HG03159 (cell line): ENCODE measurements around the gene ZNF132.
A peak's percentile ranks its signal among the peaks of the same experiment; 100 is the strongest.
"Not testable (repeated sequence)": the region's sequence is repeated elsewhere in the genome, so short reads cannot be mapped to it uniquely, and the experiment has no call there.

Experiments used
- ATAC-seq: cut with Tn5 transposase; IDR thresholded peaks from one replicate; pipeline ENCODE4 v1.9.1; 2021; ENCODE audit warnings: mild to moderate bottlenecking, moderate library complexity; ENCODE audit not compliant: unreplicated experiment

The ZNF132 gene

GRCh38 chr19:58468216-58468839 lies 28.4 kb upstream of the ZNF132 start:
- no peak for ATAC-seq

DNA sequence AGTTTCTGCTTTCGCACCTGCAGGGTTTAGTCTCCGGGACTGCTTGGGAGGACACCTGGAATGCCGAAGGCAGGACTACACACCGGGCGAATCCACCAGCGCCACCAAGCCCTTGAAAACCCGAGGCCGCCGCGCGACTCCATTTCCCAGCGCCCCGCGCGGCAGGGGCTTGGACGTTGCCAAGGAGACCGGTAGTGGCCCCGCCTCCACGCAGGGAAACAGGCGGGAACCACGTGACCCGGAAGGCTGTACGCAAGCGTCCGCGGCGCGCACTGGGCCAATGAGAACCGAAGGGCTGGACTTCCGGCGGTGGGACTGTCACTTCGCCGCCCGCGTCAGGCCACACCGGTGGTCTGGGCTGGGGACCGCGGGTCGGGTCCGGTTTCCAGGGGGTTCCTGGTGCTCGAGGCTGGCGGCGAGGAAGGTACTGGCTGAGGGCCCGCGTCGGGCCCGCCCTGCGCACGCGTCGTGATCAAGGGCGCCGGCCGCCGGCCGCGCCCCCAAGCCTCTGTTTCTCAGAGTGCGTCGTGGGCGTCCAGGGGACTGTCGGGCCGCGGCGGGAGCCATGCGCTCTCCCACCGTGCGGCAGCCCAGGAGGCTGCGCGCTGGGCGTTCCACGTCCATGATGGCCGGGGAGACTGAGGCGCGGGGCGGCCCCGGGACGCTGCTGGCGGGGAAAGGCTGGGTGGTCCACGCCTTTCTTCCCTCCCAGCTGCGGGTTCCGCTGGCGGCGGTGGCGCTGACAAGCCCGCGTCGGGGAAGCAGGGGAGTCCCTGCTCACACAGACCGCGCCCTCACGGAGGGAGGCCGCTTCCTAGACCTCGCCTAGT lies 27.0 kb upstream of the ZNF132 start, which contains the start of gene ZNF324:
TSS of gene ZNF324 (plus strand) at position 321 of the 830 bp plus-strand sequence. CDS start 2,106 bp downstream, outside the sequence.
- peak; percentile 81 for ATAC-seq

GRCh38 chr19:58466089-58466759 lies 26.3 kb upstream of the ZNF132 start:
- peak; percentile 19 for ATAC-seq

- ATAC-seq: no peak
Observed at GRCh38 chr19:58460039-58460438, 20.1 kb upstream of the ZNF132 start.

- ATAC-seq: no peak
Observed at GRCh38 chr19:58456111-58456510, 16.2 kb upstream of the ZNF132 start.

GRCh38 chr19:58455306-58455705 lies 15.4 kb upstream of the ZNF132 start:
- ATAC-seq: no peak

DNA sequence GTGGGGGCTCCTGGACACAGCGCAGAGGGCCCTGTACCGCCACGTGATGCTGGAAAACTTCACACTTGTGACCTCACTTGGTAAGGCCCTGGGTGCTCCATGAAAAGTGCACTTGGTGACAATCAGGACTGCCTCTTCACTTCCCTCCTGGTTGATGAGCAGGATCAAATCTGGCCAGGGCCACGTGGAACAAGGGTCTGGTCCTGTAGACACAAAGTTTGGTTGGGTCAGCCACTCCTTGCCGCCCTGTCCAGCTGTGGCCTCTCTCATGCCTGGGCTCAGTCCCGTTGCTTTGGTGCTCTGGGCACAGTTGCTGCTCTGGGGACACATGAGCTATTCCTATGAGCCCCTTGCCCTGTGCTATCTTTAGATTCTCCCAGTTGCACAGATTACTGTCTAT lies 13.8 kb upstream of the ZNF132 start:
- ATAC-seq: no peak

DNA sequence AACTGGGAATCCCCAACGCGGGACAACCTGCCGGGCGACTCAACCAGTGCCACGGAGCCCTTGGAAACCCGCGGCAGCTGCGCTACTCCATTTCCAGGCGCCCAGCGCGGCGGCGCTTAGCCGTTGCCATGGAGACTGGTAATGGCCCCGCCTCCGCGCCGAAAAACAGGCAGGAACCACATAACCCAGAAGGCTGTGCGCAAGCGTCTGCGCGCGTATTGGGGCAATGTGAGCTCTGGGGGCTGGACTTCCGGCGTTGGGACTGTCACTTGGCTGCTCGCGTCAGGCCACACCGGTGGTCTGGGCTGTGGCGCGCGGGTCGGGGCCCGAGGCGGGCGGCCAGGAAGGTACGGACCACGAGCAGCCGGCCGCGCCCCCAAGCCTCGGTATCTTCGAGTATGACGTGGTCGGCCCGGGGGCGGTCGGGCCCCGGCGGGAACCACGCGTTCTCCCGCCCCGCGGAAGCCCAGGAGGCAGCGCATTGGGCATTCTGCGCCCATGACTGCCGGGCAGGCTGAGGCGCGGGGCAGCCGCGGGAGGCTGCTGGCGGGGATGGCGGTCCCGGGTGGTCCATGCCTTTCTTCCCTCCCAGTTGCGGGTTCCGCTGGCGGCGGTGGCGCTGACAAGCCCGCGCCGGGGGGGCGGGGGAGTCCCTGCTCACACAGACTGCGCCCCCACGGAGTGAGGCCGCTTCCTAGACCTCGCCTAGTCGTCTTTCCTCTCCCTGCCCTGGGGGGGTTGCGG lies 11.6 kb upstream of the ZNF132 start, which contains the start of gene ZNF324B:
TSS of gene ZNF324B (plus strand) at position 265 of the 744 bp plus-strand sequence. CDS start 2,080 bp downstream, outside the sequence.
- peak; percentile 91 for ATAC-seq

DNA sequence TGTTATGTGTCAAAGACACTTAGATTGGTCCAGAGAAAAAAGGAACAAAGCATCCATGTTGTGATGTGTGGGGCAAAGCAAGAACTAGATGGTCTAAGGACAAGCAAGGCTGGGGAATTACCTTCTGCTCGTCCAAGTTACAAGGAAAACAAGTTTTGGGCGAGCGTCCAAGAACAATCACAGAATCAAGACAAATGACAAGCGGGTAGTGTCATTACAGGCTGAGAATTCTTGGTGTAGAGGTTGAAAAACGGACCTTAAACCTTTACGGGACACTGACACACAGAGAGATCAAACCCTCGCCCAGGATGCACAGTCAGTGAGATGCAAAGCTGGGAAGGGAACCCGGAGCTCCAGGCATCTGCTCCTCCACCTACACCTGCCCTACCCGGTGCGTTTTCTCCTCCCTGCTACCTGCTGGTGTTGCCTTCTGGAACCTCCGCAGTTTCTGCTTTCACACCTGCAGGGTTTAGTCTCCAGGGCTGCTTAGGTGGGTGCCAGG lies 11.0 kb upstream of the ZNF132 start:
- peak; percentile 12 for ATAC-seq

DNA sequence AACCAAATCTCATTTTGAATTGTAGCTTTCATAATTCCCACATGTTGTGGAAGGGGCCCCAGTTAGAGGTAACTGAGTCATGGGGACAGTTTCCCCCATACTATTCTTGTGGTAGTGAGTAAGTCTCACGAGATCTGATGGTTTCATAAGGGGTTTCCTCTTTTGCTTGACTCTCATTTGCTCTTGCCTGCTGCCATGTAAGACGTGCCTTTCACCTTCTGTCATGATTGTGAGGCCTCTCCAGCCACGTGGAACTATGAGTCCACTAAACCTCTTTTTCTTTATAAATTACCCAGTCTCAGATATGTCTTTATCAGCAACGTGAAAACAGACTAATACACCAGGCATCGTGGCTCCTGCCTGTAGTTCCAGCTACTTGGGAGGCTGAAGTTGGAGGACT lies 10.0 kb upstream of the ZNF132 start:
- not testable (repeated sequence) for ATAC-seq

- ATAC-seq: not testable (repeated sequence)
Observed at GRCh38 chr19:58448860-58449259, 8.9 kb upstream of the ZNF132 start.

DNA sequence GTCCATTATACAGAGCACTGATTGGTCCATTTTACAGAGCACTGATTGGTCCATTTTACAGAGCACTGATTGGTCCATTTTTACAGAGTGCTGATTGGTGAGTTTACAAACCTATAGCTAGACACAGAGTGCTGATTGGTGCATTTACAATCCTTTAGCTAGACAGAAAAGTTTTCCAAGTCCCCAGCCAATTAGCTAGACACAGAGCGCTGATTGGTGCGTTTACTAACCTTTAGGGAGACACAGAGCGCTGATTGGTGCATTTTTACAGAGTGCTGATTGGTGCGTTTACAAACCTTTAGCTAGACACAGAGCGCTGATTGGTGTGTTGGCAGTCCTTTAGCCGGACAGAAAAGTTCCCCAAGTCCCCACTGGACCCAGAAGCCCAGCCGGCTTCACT lies 3.0 kb upstream of the ZNF132 start:
- not testable (repeated sequence) for ATAC-seq

GRCh38 chr19:58440556-58440955 lies 603 bp upstream of the ZNF132 start:
- no peak for ATAC-seq

GRCh38 chr19:58434217-58434616 lies 5.7 kb downstream of the ZNF132 start:
- ATAC-seq: no peak

- no peak for ATAC-seq
Observed at GRCh38 chr19:58429745-58430144, 10.2 kb downstream of the ZNF132 start.

GRCh38 chr19:58428617-58429016 lies 11.3 kb downstream of the ZNF132 start:
- ATAC-seq: no peak

DNA sequence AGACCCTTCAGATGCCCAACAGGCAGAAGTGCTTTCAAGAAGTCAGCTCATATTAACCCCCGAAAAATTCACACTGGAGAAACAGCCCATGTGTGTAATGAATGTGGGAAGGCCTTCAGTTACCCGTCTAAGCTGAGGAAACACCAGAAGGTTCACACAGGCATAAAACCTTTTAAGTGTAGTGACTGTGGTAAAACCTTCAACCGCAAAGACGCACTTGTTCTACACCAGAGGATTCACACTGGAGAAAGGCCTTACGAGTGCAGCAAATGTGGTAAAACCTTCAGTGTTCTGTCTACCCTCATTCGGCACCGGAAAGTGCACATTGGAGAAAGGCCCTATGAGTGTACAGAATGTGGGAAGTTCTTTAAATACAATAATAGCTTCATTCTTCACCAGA lies 22.9 kb downstream of the ZNF132 start:
- ATAC-seq: no peak

DNA sequence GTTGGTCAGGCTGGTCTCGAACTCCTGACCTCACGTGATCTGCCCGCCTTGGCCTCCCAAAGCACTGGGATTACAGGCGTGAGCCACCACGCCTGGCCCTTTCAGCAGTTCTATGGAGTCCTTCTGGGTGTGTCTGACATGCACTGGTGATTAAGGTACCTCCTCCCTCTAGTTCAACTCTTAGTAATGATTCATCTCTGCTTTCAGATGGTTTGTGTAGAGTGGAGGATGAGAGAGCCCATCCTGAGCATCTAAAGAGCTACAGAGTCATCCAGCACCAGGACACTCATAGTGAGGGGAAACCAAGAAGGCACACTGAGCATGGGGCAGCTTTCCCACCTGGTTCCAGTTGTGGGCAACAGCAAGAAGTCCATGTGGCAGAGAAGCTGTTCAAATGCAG lies 23.3 kb downstream of the ZNF132 start:
- no peak for ATAC-seq

DNA sequence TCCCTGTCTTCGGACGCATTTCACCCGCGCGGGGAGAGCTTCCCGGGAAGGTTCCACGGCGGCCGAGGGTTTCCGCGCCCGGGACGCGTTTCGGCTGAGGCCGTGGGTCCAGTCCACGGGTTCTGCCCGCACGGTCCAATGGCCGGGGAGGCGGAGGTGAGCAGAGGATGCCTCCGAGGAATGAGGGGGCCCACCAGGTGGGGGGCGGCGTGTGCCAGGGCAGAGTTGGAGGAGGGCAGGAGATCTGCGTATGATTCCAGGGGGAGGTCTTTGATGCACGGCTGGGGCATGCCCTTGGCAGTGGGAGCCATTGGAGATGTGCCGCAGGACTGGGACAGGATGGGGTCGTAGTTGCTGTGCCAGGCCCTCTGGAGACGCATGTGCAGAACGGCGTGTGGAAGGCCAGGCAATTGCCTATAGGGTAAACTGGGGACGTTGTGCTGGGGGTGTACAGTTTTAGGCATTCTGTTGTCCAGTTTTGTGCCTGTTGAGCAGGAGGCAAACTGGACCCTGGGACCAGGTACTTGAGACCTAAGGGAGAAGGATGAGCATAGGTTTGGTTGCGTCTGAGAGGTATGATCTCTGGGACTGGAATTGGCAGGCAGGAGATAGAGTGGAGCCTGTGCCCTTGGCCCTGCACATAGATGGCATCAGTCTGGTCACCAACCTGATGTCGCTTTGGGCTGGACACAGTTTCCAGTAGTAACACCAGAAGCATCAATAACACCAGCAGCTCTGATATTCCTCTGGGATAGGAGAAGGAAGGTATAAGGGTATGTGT lies 30.8 kb downstream of the ZNF132 start:
- ATAC-seq: no peak
